H1 (cell line): Measurements from ENCODE around the gene CHD2. TPM values are rescaled to one million over a fixed set of nuclear protein-coding genes. Genes with fewer than 3 reads are reported as not detected.

ENCODE experiments used
- CTCF ChIA-PET: fragments of 300-600 bp; sonication (Branson Sonifier 250); formaldehyde crosslinking; loops from one replicate; lab custom pipeline; 2021; ENCODE audit not compliant: partially characterized antibody; lab: Charles Lee
- POLR2A ChIA-PET: fragments of 300-600 bp; sonication (Branson Sonifier 250); formaldehyde crosslinking; loops from one replicate; lab custom pipeline; 2021; ENCODE audit warnings: inconsistent platforms; ENCODE audit not compliant: partially characterized antibody; lab: Charles Lee
- DNase-seq, 2 experiments: peaks; one replicate each; pipeline versions ENCODE4 v3.0.0 to v3.0.0-alpha.2; 2010 to 2022; ENCODE audit warnings: low spot score in 2 of 2, low read depth in 1 of 2, mixed read lengths in 1 of 2
- FAIRE-seq: peaks from 2 replicates; lab custom pipeline; 2011; peaks lifted over from hg19 to GRCh38; lab: Jason Lieb, UNC
- H2AFZ ChIP-seq: 2 replicates; pipeline ENCODE4 v1.8.1; 2012; ENCODE audit warnings: low read length, inconsistent platforms
- H2AK5ac ChIP-seq: 2 replicates; pipeline ENCODE4 v1.6.1; 2013; ENCODE audit warnings: low read depth, low read length
- H2BK120ac ChIP-seq: replicated peaks from 2 replicates; pipeline ENCODE3; 2013; ENCODE audit warnings: low read depth, low read length, inconsistent platforms
- H2BK12ac ChIP-seq: 2 replicates; pipeline ENCODE4 v1.6.1; 2013; ENCODE audit warnings: low read depth, low read length
- H2BK15ac ChIP-seq: 2 replicates; pipeline ENCODE4 v1.6.1; 2013; ENCODE audit warnings: low read length
- H2BK20ac ChIP-seq: 2 replicates; pipeline ENCODE4 v1.6.1; 2013; ENCODE audit warnings: low read length
- H2BK5ac ChIP-seq: 2 replicates; pipeline ENCODE4 v1.6.1; 2013; ENCODE audit warnings: low read depth, low read length
- H3K14ac ChIP-seq: 2 replicates; pipeline ENCODE4 v1.6.1; 2013; ENCODE audit warnings: inconsistent platforms; ENCODE audit not compliant: insufficient read length
- H3K18ac ChIP-seq: 2 replicates; pipeline ENCODE4 v1.6.1; 2013; ENCODE audit warnings: low read length; ENCODE audit errors: extremely low read depth
- H3K23ac ChIP-seq: 2 replicates; pipeline ENCODE4 v1.6.1; 2013; ENCODE audit warnings: inconsistent platforms; ENCODE audit not compliant: insufficient read length
- H3K23me2 ChIP-seq: 2 replicates; pipeline ENCODE4 v1.6.1; 2013; ENCODE audit warnings: low read depth, low read length
- H3K27ac ChIP-seq: 2 replicates; pipeline ENCODE4 v1.6.1; 2011; ENCODE audit warnings: low read depth, low read length, inconsistent platforms
- H3K27me3 ChIP-seq, 4 experiments: replicated peaks in 1 of 4; 1 replicate in 1 of 4; 2 replicates in 3 of 4; pipeline versions ENCODE4 v1.6.1 to v1.8.1; 2011 to 2013; ENCODE audit warnings: low read length in 3 of 4, mild to moderate bottlenecking in 3 of 4, inconsistent platforms in 2 of 4, mixed read lengths in 2 of 4, moderate library complexity in 1 of 4; ENCODE audit not compliant: control insufficient read depth in 3 of 4, insufficient read depth in 3 of 4; ENCODE audit errors: extremely low read depth in 1 of 4
- H3K36me3 ChIP-seq, 4 experiments: 2 replicates each; pipeline versions ENCODE4 v1.6.1 to v1.8.1; 2011 to 2013; ENCODE audit warnings: mild to moderate bottlenecking in 4 of 4, low read length in 3 of 4, moderate library complexity in 2 of 4, control low read depth in 1 of 4, inconsistent platforms in 1 of 4; ENCODE audit not compliant: insufficient read depth in 4 of 4, control insufficient read depth in 2 of 4
- H3K4ac ChIP-seq: replicated peaks from 2 replicates; pipeline ENCODE3; 2013; ENCODE audit warnings: low read length, low read depth, mixed read lengths, inconsistent platforms; ENCODE audit not compliant: insufficient read length
- H3K4me1 ChIP-seq, 4 experiments: replicated peaks in 1 of 4; 1 replicate in 1 of 4; 2 replicates in 3 of 4; pipeline versions ENCODE4 v1.6.1 to v1.8.1; 2011 to 2013; ENCODE audit warnings: low read length in 3 of 4, inconsistent platforms in 2 of 4, mixed read lengths in 1 of 4; ENCODE audit not compliant: insufficient read depth in 4 of 4, control insufficient read depth in 3 of 4
- H3K4me2 ChIP-seq, 2 experiments: 2 replicates each; pipeline versions ENCODE4 v1.6.1 to v1.8.1; 2011 to 2013; ENCODE audit warnings: low read depth in 2 of 2, low read length in 2 of 2, control low read depth in 1 of 2, inconsistent platforms in 1 of 2, mild to moderate bottlenecking in 1 of 2; ENCODE audit not compliant: insufficient read depth in 1 of 2
- H3K4me3 ChIP-seq, 4 experiments: fragments of 200-600, 300-600 bp in 1 of 4; sonication (generic), shearing (Covaris generic), sonication (Bioruptor Twin) in 1 of 4; 2 replicates each; pipeline versions ENCODE4 v1.5.1 to v1.8.1; 2011 to 2016; ENCODE audit warnings: low read length in 4 of 4, low read depth in 3 of 4, control low read depth in 2 of 4, inconsistent platforms in 2 of 4, mild to moderate bottlenecking in 2 of 4, mixed read lengths in 1 of 4, moderate library complexity in 1 of 4; ENCODE audit not compliant: insufficient read depth in 2 of 4; ENCODE audit errors: extremely low read depth in 1 of 4
- H3K56ac ChIP-seq: replicated peaks from 2 replicates; pipeline ENCODE3; 2013; ENCODE audit warnings: low read depth, mild to moderate bottlenecking, mixed read lengths, low read length, inconsistent platforms; ENCODE audit not compliant: insufficient read length
- H3K79me1 ChIP-seq: 2 replicates; pipeline ENCODE4 v1.6.1; 2013; ENCODE audit warnings: low read depth, low read length, control low read depth
- H3K79me2 ChIP-seq, 2 experiments: 2 replicates each; pipeline versions ENCODE4 v1.6.1 to v1.8.1; 2012 to 2013; ENCODE audit warnings: low read length in 2 of 2, mild to moderate bottlenecking in 2 of 2, inconsistent platforms in 1 of 2; ENCODE audit not compliant: insufficient read depth in 2 of 2, control insufficient read depth in 1 of 2
- H3K9ac ChIP-seq, 4 experiments: replicated peaks in 1 of 4; 1 replicate in 1 of 4; 2 replicates in 3 of 4; pipeline versions ENCODE4 v1.6.1 to v1.8.1; 2011 to 2013; ENCODE audit warnings: low read depth in 3 of 4, low read length in 3 of 4, control low read depth in 2 of 4, mild to moderate bottlenecking in 2 of 4, moderate library complexity in 2 of 4, inconsistent platforms in 1 of 4; ENCODE audit errors: extremely low read depth in 1 of 4
- H3K9me3 ChIP-seq, 2 experiments: 2 replicates each; pipeline versions ENCODE4 v1.6.1 to v1.8.1; 2012 to 2013; ENCODE audit warnings: mild to moderate bottlenecking in 2 of 2, moderate library complexity in 2 of 2, control low read depth in 1 of 2, inconsistent platforms in 1 of 2, low read depth in 1 of 2, low read length in 1 of 2, mixed read lengths in 1 of 2; ENCODE audit not compliant: insufficient read depth in 2 of 2
- H4K20me1 ChIP-seq, 2 experiments: replicated peaks in 1 of 2; 2 replicates each; pipeline versions ENCODE3 to v1.8.1; 2011 to 2013; ENCODE audit warnings: inconsistent platforms in 2 of 2, low read length in 2 of 2, mild to moderate bottlenecking in 1 of 2; ENCODE audit not compliant: insufficient read depth in 2 of 2, control insufficient read depth in 1 of 2
- H4K5ac ChIP-seq: 2 replicates; pipeline ENCODE4 v1.6.1; 2013; ENCODE audit warnings: low read length, low read depth, mixed read lengths, inconsistent platforms; ENCODE audit not compliant: insufficient read length
- H4K8ac ChIP-seq: 2 replicates; pipeline ENCODE4 v1.8.0; 2013; ENCODE audit warnings: mild to moderate bottlenecking, moderate library complexity, low read length, inconsistent platforms; ENCODE audit not compliant: insufficient read depth; ENCODE audit errors: extremely low read depth
- H4K91ac ChIP-seq: replicated peaks from 2 replicates; pipeline ENCODE3; 2013; ENCODE audit warnings: low read length, mixed read lengths, inconsistent platforms; ENCODE audit not compliant: insufficient read length
- BCL11A ChIP-seq, 2 experiments: IDR thresholded peaks; one replicate each; pipeline ENCODE4 v1.6.1; 2011; ENCODE audit warnings: low read depth in 2 of 2, low read length in 2 of 2, mild to moderate bottlenecking in 2 of 2
- CHD1 ChIP-seq: IDR thresholded peaks from 2 replicates; pipeline ENCODE4 v1.6.1; 2012; ENCODE audit warnings: low read depth, low read length, improper control_type of control experiment
- CHD2 ChIP-seq: IDR thresholded peaks from 2 replicates; pipeline ENCODE4 v1.6.1; 2012; ENCODE audit warnings: low read length, improper control_type of control experiment
- CTBP2 ChIP-seq: IDR thresholded peaks from 2 replicates; pipeline ENCODE4 v1.7.0; 2011; ENCODE audit warnings: borderline replicate concordance, mild to moderate bottlenecking, moderate library complexity, mixed read lengths, low read length; ENCODE audit not compliant: insufficient read depth, insufficient read length
- FOSL1 ChIP-seq: IDR thresholded peaks from 2 replicates; pipeline ENCODE4 v1.6.1; 2011; ENCODE audit warnings: mild to moderate bottlenecking, low read depth, low read length, moderate library complexity; ENCODE audit not compliant: insufficient read depth
- GABPA ChIP-seq: IDR thresholded peaks from 2 replicates; pipeline ENCODE4 v1.6.1; 2011; ENCODE audit warnings: mild to moderate bottlenecking, low read length, moderate library complexity, borderline replicate concordance; ENCODE audit not compliant: insufficient read depth
- HDAC6 ChIP-seq: IDR thresholded peaks from one replicate; pipeline ENCODE4 v1.7.1; 2012; ENCODE audit warnings: low read depth, mild to moderate bottlenecking, inconsistent platforms, low read length, moderate library complexity
- JUN ChIP-seq: IDR thresholded peaks from 2 replicates; pipeline ENCODE4 v1.6.1; 2011; ENCODE audit warnings: low read depth, mild to moderate bottlenecking, improper control_type of control experiment, low read length
- JUND ChIP-seq: IDR thresholded peaks from 2 replicates; pipeline ENCODE4 v1.6.1; 2011; ENCODE audit warnings: mild to moderate bottlenecking, improper control_type of control experiment, low read length
- KDM1A ChIP-seq: fragments of 200-600, 300-600 bp; sonication (generic); IDR thresholded peaks from 2 replicates; pipeline ENCODE4 v1.7.1; 2016; ENCODE audit warnings: mild to moderate bottlenecking, low read length, borderline replicate concordance
- RXRA ChIP-seq: IDR thresholded peaks from 2 replicates; pipeline ENCODE4 v1.6.1; 2011; ENCODE audit warnings: low read depth, mild to moderate bottlenecking, low read length, moderate library complexity; ENCODE audit not compliant: insufficient read depth
- WGBS, 2 experiments: shearing (Covaris generic) in 1 of 2; methylation state at CpG; one replicate each; pipeline versions ENCODE4 v1.1.6 to v1.1.7; 2013 to 2015; ENCODE audit warnings: low lambda C conversion rate in 2 of 2, mixed read lengths in 2 of 2, inconsistent platforms in 1 of 2, low coverage in 1 of 2, missing lambda C conversion rate in 1 of 2; ENCODE audit not compliant: insufficient replicate concordance in 2 of 2, insufficient coverage in 1 of 2, insufficient read length in 1 of 2; ENCODE audit errors: extremely low coverage in 1 of 2, missing lambda C conversion rate in 1 of 2; 5-methylcytosine and 5-hydroxymethylcytosine counted together
- polyA plus RNA-seq, 7 experiments: library from polyadenylated mRNA; depleted of rRNA in 3 of 7; stranded (reverse) in 5 of 7; unstranded in 2 of 7; fragments of >200 nt in 5 of 7; fragments of 200-250 nt in 2 of 7; gene quantifications; 1 replicate in 5 of 7; 2 replicates in 1 of 7; 4 replicates in 1 of 7; pipeline versions ENCODE4 v1.2.1 to v1.2.3, GENCODE V29; 2011 to 2013; ENCODE audit warnings: missing spikeins in 2 of 7, mixed read lengths in 2 of 7
- total RNA-seq: library from RNA; stranded (reverse); fragmentation: NEBNext Ultra II Directional; extraction: Animal tissue kit (Norgen Biotek cat#: 25700); gene quantifications from 2 replicates; pipeline ENCODE4 v1.2.1, GENCODE V29; 2021
- TF ChIP-seq, protein P1 (sequence below): IDR thresholded peaks from 2 replicates; pipeline ENCODE4 v1.6.1; 2012; ENCODE audit warnings: low read length, inconsistent platforms

CHD2 gene
- total and polyA plus RNA-seq, 2 of the 8 experiments (the other 6 are each of a cell fraction or from before 2014, with no cell fraction given) = 28.8 to 70.0 TPM

GRCh38 chr15:92930776-92931175 lies 30.7 kb downstream of the CHD2 start:
- ChIA-PET CTCF (interaction anchor here (1.0 to 3.4 kb wide), 5 partner anchors 10 to 132 kb away, joined by 3 to 9 read pairs (median 6); no protein-coding TSS in a partner anchor), POLR2A (interaction anchor here (1.0 to 1.2 kb wide), 2 partner anchors 10 to 22 kb away, joined by 3 to 4 read pairs; no protein-coding TSS in a partner anchor)
- peaks cover 2% of the 10 kb centered on the region in 2 experiments for H4K20me1 ChIP-seq
- H3K27me3 ChIP-seq = no peaks in the 10 kb centered on the region
- H2BK120ac ChIP-seq = no peak overlapping the region
- no peaks in the 10 kb centered on the region; the same call in 1 of the 2 replicates for H3K79me1 ChIP-seq
- H3K4ac ChIP-seq = no peak overlapping the region
- no peak overlapping the region for H3K14ac ChIP-seq
- H3K56ac ChIP-seq = no peak overlapping the region
- no peak overlapping the region for H4K5ac ChIP-seq
- H3K23ac ChIP-seq = no peak overlapping the region
- no peak overlapping the region for H2BK15ac ChIP-seq
- 75% methylated on average over 1 of the region's 1 CpG; no CpG with 5 or more reads in 1 of the 2 experiments for WGBS, 2 experiments
- no peak overlapping the region for H2BK12ac ChIP-seq
- H4K91ac ChIP-seq = no peak overlapping the region
- H3K9me3 ChIP-seq = no peaks in the 10 kb centered on the region
- no peak overlapping the region for H4K8ac ChIP-seq
- H3K4me2 ChIP-seq = no peak overlapping the region
- H2BK5ac ChIP-seq = no peak overlapping the region
- DNase-seq = no peak
- peaks cover 12 to 89% (median 65%) of the 10 kb centered on the region in 4 experiments; a peak in 7 of 8 replicates for H3K36me3 ChIP-seq
- H3K27ac ChIP-seq = no peak overlapping the region
- H2BK20ac ChIP-seq = no peak overlapping the region
- H3K9ac ChIP-seq = no peak overlapping the region
- H3K23me2 ChIP-seq = no peaks in the 10 kb centered on the region
- H3K18ac ChIP-seq = no peak overlapping the region
- H2AK5ac ChIP-seq = no peak overlapping the region
- no peak overlapping the region for H2AFZ ChIP-seq
- H3K79me2 ChIP-seq = peaks cover 0 to 25% of the 10 kb centered on the region in 2 experiments; a peak in 2 of 4 replicates
- FAIRE-seq = no peak
- no peaks in the 10 kb centered on the region for H3K4me1 ChIP-seq
- no peak overlapping the region for H3K4me3 ChIP-seq
- TF ChIP-seq HDAC6 = no peak
- no peak for TF ChIP-seq CTBP2
- TF ChIP-seq, protein P1, sequence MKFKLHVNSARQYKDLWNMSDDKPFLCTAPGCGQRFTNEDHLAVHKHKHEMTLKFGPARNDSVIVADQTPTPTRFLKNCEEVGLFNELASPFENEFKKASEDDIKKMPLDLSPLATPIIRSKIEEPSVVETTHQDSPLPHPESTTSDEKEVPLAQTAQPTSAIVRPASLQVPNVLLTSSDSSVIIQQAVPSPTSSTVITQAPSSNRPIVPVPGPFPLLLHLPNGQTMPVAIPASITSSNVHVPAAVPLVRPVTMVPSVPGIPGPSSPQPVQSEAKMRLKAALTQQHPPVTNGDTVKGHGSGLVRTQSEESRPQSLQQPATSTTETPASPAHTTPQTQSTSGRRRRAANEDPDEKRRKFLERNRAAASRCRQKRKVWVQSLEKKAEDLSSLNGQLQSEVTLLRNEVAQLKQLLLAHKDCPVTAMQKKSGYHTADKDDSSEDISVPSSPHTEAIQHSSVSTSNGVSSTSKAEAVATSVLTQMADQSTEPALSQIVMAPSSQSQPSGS = no peak
- no peak for TF ChIP-seq JUN
- no peak for TF ChIP-seq GABPA
- TF ChIP-seq CHD1 = no peak
- no peak for TF ChIP-seq RXRA
- TF ChIP-seq JUND = no peak
- TF ChIP-seq BCL11A (IDR thresholded peaks at IDR 0.05; ENCODE audit: low read depth in 2 of 2, low read length in 2 of 2) = no peak
- no peak for TF ChIP-seq FOSL1
- TF ChIP-seq KDM1A = no peak
- no peak for TF ChIP-seq CHD2
